HPDE6-E6E7 (cell line): ENCODE measurements around the gene SYNGR1.
"Not testable (repeated sequence)": the region's sequence is repeated elsewhere in the genome, so short reads cannot be mapped to it uniquely, and the experiment has no call there.

ENCODE experiments used
- DNase-seq: peaks from one replicate; pipeline ENCODE4 v3.0.0; 2011; ENCODE audit warnings: missing footprints; ENCODE audit errors: extremely low spot score

Gene SYNGR1

DNA sequence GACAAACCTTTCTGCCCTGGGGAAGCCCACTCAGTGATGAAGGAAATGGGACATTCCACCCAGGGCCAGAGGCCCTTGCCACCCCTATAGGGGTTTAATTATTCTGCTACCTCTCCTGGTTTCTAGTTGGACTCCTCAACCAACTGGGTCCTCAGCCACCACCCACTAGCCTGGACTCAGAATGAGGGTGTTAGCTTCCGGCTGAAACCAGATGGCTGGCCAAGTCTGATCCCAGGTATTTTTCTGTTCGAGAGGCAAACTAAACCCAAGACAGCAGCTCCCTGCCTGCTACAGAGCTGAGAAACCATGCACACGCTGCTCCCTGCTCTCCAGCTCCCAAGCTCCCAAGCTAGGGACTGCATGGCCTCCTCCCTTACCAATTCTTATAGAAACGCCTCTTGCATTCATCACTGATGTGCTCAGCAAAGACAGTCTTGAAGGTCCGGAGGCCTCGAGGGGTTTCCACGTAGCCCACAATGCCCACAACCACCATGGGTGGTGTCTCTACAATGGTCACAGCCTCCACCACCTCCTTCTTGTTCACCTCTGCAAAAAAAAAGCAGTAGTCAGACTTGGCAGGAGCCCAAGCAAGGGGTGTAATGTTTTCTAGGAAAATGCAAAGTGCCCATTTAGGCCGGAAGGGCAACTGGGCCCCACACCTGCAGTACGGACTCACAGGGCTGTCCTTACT is 32.6 kb upstream of the SYNGR1 start:
- DNase-seq: no peak

DNA sequence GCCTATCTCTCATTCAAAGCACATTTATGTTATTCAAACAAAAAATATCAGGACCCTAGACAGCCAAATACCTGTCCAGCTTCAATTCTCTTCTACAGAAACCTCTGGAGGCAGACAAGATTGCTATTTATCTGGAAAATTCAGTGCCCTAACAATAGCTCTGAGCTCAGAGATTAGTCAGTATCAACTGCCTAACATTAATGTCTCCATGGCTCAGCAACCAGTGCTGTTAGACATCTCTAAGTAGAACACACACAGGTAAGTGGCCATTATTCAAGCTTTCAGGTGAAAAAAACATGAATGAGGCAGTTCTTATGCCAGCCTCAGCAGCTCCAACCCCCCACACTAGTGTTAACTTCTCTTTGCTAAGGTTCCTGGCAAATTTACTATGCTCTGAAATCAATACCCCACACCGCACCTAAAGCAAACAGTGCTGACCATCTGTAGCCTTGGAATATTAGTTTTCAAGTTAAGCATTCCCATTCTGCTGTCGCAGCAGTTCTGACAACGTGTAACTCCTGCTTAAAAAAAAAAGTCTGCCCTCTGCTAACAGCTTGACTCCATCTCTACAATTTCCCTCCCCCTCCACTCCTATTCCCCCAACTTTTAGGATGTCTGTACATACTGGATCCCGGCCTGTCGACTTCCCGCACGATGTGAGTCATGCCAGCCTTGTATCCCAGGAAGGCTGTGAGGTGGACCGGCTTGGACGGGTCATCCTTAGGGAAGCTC is 31.9 kb upstream of the SYNGR1 start:
- no peak for DNase-seq

GRCh38 chr22:39318507-39319283 is 31.1 kb upstream of the SYNGR1 start:
- DNase-seq: no peak

GRCh38 chr22:39319284-39320022 is 30.3 kb upstream of the SYNGR1 start, which contains the start of gene RPL3:
Gene RPL3, minus strand, starts transcription at chr22:39319623. Its CDS starts 26 bp downstream, at chr22:39319597.
- DNase-seq: peak; percentile 67

DNA sequence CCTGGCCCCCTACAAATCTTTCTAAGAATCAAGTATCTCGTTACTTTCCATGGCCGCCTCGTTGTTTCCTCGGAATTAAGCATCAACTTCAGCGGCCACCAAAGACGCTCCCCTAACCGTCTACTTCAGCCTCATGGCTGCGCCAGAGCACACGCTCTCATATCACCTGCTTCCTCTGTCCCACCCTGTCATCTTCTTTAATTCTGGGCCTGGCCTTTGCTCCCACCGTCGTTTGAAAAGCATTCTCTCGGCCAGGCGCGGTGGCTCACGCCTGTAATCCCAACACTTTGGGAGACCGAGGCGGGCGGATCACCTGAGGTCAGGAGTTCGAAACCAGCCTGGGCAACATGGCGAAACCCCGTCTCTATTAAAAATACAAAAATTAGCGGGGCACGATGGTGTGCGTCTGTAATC is 29.2 kb upstream of the SYNGR1 start:
- not testable (repeated sequence) for DNase-seq

- DNase-seq: no peak
Observed at GRCh38 chr22:39325392-39325932, 24.3 kb upstream of the SYNGR1 start.

- no peak for DNase-seq
Observed at GRCh38 chr22:39327995-39328754, 21.6 kb upstream of the SYNGR1 start.

DNA sequence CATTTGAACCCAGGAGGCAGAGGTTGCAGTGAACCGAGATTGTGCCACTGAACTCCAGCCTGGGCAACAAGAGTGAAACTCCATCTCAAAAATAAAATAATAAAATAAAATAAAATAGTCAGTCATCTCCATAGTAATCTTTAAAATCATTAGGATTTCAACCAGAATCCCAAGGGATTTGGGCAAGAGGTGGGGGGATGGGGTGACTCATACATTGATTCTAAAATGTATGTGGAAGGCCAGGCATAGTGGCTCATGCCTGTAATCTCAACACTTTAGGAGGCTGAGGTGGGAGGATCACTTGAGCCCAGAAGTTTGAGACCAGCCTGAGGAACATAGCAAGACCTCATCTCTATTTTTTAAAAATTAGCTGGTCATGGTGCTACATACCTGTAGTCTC is 19.2 kb upstream of the SYNGR1 start:
- not testable (repeated sequence) for DNase-seq

DNA sequence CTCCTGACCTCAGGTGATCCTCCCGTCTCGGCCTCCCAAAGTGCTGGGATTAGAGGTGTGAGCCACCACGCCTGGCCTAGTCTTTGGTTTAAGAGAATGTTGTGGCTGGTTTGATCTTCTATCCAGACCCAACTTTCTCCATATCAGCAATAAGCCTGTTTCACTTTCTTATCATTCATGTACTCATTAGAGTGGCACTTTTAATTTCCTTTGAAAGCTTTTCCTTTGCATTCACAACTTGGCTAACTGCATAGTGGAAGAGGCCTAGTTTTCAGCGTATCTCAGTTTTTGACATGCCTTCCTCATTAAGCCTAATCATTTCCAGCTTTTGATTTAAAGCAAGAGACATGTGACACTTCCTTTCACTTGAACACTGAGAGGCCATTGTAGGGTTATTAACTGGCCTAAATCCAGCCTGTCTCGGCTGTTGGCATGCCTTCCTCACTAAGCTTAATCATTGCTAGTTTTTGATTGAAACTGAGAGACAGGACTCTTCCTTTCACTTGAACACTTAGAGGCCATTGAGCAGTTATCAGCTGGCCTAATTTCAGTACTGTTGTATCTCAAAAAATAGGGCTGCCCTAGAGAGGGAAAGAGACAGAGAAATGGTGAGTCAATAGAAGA is 17.2 kb upstream of the SYNGR1 start:
- no peak for DNase-seq

- DNase-seq: no peak
Observed at GRCh38 chr22:39336411-39336810, 13.4 kb upstream of the SYNGR1 start.

GRCh38 chr22:39339775-39340174 is 10.0 kb upstream of the SYNGR1 start:
- not testable (repeated sequence) for DNase-seq

DNA sequence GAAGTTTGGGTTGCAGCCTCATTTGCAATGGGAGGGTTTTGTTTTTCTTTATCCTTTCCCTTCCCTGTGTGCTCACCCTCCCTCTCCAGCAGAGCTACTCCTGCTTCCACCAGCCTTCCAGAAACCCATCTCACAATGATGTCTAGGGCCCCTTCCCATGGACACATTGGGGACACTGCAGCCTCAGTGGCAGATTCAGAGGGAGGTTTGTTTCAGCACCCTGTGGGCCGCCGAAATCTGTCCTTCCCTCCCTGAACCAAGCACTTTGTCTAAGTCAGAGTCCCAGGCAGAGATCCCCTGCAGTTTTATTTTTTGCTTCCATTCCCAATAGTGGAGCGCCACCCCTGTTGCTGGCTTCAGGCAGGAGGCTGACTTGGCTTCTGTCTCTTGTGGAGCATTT is 8.6 kb upstream of the SYNGR1 start:
- no peak for DNase-seq

- no peak for DNase-seq
Observed at GRCh38 chr22:39343259-39344045, 6.3 kb upstream of the SYNGR1 start.

DNA sequence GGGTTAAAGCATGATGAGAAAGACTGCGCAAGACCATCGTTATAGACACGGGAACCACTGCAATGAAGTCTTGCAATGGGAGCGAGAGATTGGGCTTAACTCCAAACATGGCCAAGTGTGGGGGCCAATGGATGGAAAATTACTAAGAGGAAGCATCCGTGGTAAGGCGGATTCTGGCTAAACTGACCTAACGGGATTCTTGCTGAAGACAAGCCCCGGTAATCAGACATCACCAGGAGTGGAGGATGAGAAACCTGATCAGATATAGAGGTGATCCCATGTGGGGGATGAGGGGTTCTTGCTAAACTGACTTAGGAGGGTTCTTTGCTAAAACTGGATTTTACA is 5.8 kb upstream of the SYNGR1 start:
- no peak for DNase-seq

DNA sequence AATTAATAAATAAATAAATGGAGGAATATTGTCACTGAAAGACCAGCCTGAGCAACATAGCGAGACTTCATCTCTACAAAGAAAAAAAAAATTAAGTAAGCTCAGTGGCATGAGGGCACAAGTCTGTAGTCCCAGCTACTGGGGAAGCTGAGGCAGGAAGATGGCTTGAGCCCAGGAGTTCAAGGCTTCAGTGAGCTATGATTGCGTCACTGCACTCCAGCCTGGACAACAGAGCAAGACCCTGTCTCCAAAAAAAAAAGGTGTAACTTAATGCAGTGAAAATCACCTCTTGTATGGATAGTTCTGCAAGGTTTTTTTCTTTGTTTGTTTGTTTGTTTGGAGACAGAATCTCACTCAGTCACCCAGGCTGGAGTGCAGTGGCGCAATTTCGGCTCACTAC is 4.6 kb upstream of the SYNGR1 start:
- DNase-seq: no peak

- no peak for DNase-seq
Observed at GRCh38 chr22:39348909-39349505, 784 bp upstream of the SYNGR1 start.

GRCh38 chr22:39349506-39349966 is 255 bp upstream of the SYNGR1 start:
- no peak for DNase-seq

DNA sequence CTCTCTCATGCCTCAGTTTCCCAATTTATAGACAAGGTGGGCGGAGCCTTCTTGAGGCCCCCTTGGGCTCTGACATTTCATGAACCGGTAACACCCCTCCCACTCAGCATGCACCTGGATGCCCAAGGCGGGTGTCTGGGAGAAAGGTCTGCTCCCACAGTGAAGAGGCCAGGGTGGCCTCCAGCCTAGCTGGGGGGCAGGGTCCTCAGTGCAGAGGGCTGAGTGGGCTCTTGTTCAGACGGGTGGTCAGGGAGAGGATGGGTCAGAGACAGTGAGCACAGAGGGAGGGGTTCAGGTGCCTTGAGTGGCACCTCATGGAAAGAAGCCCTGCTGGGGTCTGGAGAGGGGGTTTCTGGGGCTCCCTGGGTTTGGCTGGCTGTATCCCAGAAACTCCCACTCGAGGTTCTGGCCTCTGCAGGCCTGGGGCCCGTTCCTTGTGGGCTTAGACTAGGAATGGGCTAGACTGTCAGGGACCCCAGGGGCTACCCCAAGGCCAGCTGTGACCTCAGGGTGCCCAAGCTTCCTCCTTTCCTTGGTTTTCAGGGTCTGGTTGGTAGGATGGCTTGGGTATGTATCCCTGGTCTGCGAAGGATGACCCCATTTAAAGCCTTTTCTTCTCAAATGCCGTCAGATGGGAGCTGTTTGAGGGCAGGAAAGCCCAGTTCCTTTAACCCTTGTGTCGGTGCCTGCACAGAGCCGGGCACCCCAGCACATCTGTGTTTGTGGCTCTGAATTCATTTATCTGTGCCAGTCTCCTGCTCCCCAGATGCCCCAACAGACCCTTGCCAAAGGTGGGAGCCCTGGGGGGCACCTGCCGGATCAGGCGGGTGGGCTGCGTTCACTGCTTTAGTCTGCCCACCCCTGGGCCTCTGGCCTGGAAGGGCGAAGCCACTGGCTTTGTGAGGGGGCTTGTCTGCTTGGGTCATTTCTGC is 1.2 kb downstream of the SYNGR1 start:
- DNase-seq: no peak
